GM23338 (cell line): ENCODE results near the gene CYB561D2. TPM values are rescaled to one million over a fixed set of nuclear protein-coding genes. Genes with fewer than 3 reads are reported as not detected.
A peak's percentile ranks its signal among the peaks of the same experiment; 100 is the strongest.

ENCODE experiments used
- ATAC-seq: fragments of 200-7000 bp; cut with Tn5 transposase; 3 replicates; pipeline ENCODE4 v1.9.1; 2020
- DNase-seq: peaks from one replicate; pipeline ENCODE4 v3.0.0-alpha.2; 2015; ENCODE audit warnings: low spot score
- H2AFZ ChIP-seq: fragments of 200-600 bp; sonication (generic); 2 replicates; pipeline ENCODE4 v1.8.0; 2016; ENCODE audit warnings: antibody characterized with exemption, mild to moderate bottlenecking, moderate library complexity
- H3F3A ChIP-seq: fragments of 200-600 bp; sonication (generic); replicated peaks from 2 replicates; pipeline ENCODE4 v1.8.0; 2017; ENCODE audit warnings: antibody characterized with exemption, mixed run types, low read depth
- H3K27ac ChIP-seq: fragments of 200-600 bp; sonication (generic); 2 replicates; pipeline ENCODE4 v1.6.1; 2016; ENCODE audit warnings: low read depth
- H3K27me3 ChIP-seq: fragments of 200-600 bp; sonication (generic); 2 replicates; pipeline ENCODE4 v1.8.0; 2016; ENCODE audit warnings: mild to moderate bottlenecking, mixed run types, moderate library complexity; ENCODE audit not compliant: insufficient read depth
- H3K36me3 ChIP-seq: fragments of 200-600 bp; sonication (generic); 2 replicates; pipeline ENCODE4 v1.8.0; 2016; ENCODE audit warnings: mild to moderate bottlenecking; ENCODE audit not compliant: insufficient read depth
- H3K4me1 ChIP-seq: fragments of 200-600 bp; sonication (generic); 2 replicates; pipeline ENCODE4 v1.8.0; 2016; ENCODE audit warnings: mild to moderate bottlenecking, moderate library complexity; ENCODE audit not compliant: insufficient read depth
- H3K4me2 ChIP-seq: fragments of 200-600 bp; sonication (generic); 2 replicates; pipeline ENCODE4 v1.7.1; 2017; ENCODE audit warnings: mixed run types
- H3K4me3 ChIP-seq: fragments of 200-600 bp; sonication (generic); 2 replicates; pipeline ENCODE4 v1.6.1; 2016; ENCODE audit warnings: mixed run types
- H3K79me2 ChIP-seq: fragments of 200-600 bp; sonication (generic); replicated peaks from 2 replicates; pipeline ENCODE4 v1.8.0; 2017; ENCODE audit warnings: mild to moderate bottlenecking; ENCODE audit not compliant: insufficient read depth
- H3K9me2 ChIP-seq: fragments of 200-600 bp; sonication (generic); 2 replicates; pipeline ENCODE4 v1.8.0; 2017; ENCODE audit not compliant: insufficient read depth
- H4K20me1 ChIP-seq: fragments of 200-600 bp; sonication (generic); replicated peaks from 2 replicates; pipeline ENCODE4 v1.8.0; 2017; ENCODE audit warnings: mild to moderate bottlenecking; ENCODE audit not compliant: insufficient read depth
- H3K27ac Mint-ChIP-seq: 2 replicates; pipeline ENCODE4 v1.8.0; 2020; ENCODE audit warnings: inconsistent platforms, mild to moderate bottlenecking, moderate library complexity, mixed read lengths
- H3K27me3 Mint-ChIP-seq: 3 replicates; pipeline ENCODE4 v1.8.0; 2022; ENCODE audit warnings: low read depth, mild to moderate bottlenecking, moderate library complexity, mixed read lengths, inconsistent platforms; ENCODE audit not compliant: insufficient read depth, poor library complexity
- H3K36me3 Mint-ChIP-seq: 3 replicates; pipeline ENCODE4 v1.8.0; 2021; ENCODE audit warnings: low read depth, mild to moderate bottlenecking, inconsistent platforms, moderate library complexity, mixed read lengths
- H3K4me1 Mint-ChIP-seq: 3 replicates; pipeline ENCODE4 v1.8.0; 2020; ENCODE audit warnings: mild to moderate bottlenecking, inconsistent platforms, mixed read lengths
- H3K4me3 Mint-ChIP-seq: 3 replicates; pipeline ENCODE4 v1.8.0; 2021; ENCODE audit warnings: moderate library complexity, mild to moderate bottlenecking, inconsistent platforms, mixed read lengths
- H3K9me3 Mint-ChIP-seq: 3 replicates; pipeline ENCODE4 v1.8.0; 2020; ENCODE audit warnings: moderate library complexity, mild to moderate bottlenecking, inconsistent platforms, mixed read lengths
- CREB1 ChIP-seq: fragments of 250-450 bp; sonication (Bioruptor Pico); IDR thresholded peaks from 2 replicates; pipeline ENCODE4 v1.5.0; 2020; ENCODE audit warnings: low read depth, mild to moderate bottlenecking, moderate library complexity
- EZH2 ChIP-seq: fragments of 200-600 bp; sonication (generic); IDR thresholded peaks from one replicate; pipeline ENCODE4 v1.8.0; 2017; ENCODE audit warnings: antibody characterized with exemption, mild to moderate bottlenecking, low read depth; ENCODE audit not compliant: unreplicated experiment
- EZH2phosphoT487 ChIP-seq: fragments of 200-600 bp; sonication (generic); IDR thresholded peaks from one replicate; pipeline ENCODE4 v1.8.1; 2018; ENCODE audit warnings: antibody characterized with exemption; ENCODE audit not compliant: unreplicated experiment
- JUNB ChIP-seq: IDR thresholded peaks from one replicate; pipeline ENCODE4 v1.6.1; 2016; ENCODE audit warnings: antibody characterized with exemption; ENCODE audit not compliant: unreplicated experiment
- NANOG ChIP-seq: IDR thresholded peaks from 2 replicates; pipeline ENCODE4 v1.6.1; 2016; ENCODE audit warnings: antibody characterized with exemption, borderline replicate concordance
- POLR2AphosphoS5 ChIP-seq: IDR thresholded peaks from 2 replicates; pipeline ENCODE4 v1.6.1; 2016; ENCODE audit warnings: antibody characterized with exemption, low read depth
- STAT1 ChIP-seq: IDR thresholded peaks from one replicate; pipeline ENCODE4 v1.6.1; 2016; ENCODE audit warnings: antibody characterized with exemption; ENCODE audit not compliant: unreplicated experiment
- ZNF114 ChIP-seq: fragments of 250-450 bp; sonication (Bioruptor Pico); IDR thresholded peaks from 2 replicates; pipeline ENCODE4 v1.5.0; 2020; ENCODE audit warnings: mild to moderate bottlenecking, moderate library complexity
- ZNF331 ChIP-seq: fragments of 250-450 bp; sonication (Bioruptor Pico); IDR thresholded peaks from 2 replicates; pipeline ENCODE4 v1.5.0; 2020; ENCODE audit warnings: low read depth, mild to moderate bottlenecking, moderate library complexity
- polyA plus RNA-seq: library from polyadenylated mRNA; unstranded; fragments of >200 nt; fragmentation: Nextera tagmentation; extraction: Ambion mirVana; gene quantifications from 2 replicates; pipeline ENCODE4 v1.2.1, GENCODE V29; 2016
- total RNA-seq: library from RNA; depleted of rRNA; stranded (reverse); fragments of >200 nt; shearing (Covaris generic); gene quantifications from 2 replicates; pipeline ENCODE4 v1.2.3, GENCODE V29; 2014
- TF ChIP-seq, protein P1 (sequence below), 2 experiments: fragments of 200-600 bp in 1 of 2; sonication (generic) in 1 of 2; conservative IDR thresholded peaks; 2 replicates each; pipeline versions ENCODE4 v1.5.1 to v1.6.1; 2016 to 2017; ENCODE audit warnings: antibody characterized with exemption in 2 of 2, low read depth in 2 of 2, mild to moderate bottlenecking in 2 of 2, moderate library complexity in 1 of 2
- TF ChIP-seq, protein P2 (sequence below): IDR thresholded peaks from 2 replicates; pipeline ENCODE4 v1.6.1; 2016; ENCODE audit warnings: antibody characterized with exemption
- TF ChIP-seq, protein P3 (sequence below): IDR thresholded peaks from one replicate; pipeline ENCODE4 v1.6.1; 2018; ENCODE audit warnings: antibody characterized with exemption; ENCODE audit not compliant: unreplicated experiment

Gene CYB561D2
- total and polyA plus RNA-seq, 2 experiments from 2014 or later, result 10.1 to 18.2 TPM

DNA sequence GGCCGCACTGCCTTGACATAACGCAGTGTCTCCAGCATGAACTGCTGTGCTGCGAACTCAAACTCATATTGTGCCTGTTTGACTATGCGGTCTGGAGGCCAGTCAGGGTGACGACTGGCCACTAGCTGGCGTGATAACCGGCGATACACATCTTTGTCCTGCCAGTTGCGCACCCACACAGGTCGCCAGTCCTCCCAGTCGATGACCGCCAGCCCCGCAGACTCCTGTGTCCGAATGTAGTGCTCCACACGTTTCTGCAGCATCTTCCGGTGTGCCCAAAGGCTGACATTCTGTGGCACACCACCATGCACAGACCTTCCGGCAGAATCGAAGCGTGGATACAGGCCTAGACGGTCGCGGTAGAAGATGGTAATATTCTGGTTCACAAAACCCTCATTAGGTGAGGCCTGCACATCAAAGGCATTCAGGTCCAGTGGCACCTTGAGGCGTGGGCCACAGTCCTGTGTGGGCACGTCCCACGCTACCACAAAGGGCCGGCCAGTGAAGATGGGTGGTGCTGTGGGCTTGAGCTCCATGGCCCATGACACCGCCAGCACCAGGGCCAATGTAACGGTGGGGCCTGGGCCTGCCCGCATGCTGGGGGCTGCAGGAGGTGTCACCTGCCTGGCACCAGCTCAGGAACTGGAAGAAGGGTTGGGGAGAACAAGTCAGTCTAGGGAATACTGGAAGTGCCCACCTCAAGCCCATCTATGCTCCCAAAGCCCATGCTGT, 30.6 kb upstream of the CYB561D2 start:
- Histone ChIP-seq H3K27ac (peak overlapping the region; percentile 100), H2AFZ (no peak overlapping the region), H3K4me3 (peak overlapping the region; percentile 97), H4K20me1 (peaks cover 5% of the 10 kb centered on the region; the same call in 1 of the 2 replicates), H3K4me2 (peak overlapping the region; percentile 99), H3K79me2 (peaks cover 26% of the 10 kb centered on the region), H3K4me1 (peaks cover 15% of the 10 kb centered on the region), H3F3A (peaks cover 20% of the 10 kb centered on the region; the same call in 1 of the 2 replicates), H3K36me3 (peaks cover 8% of the 10 kb centered on the region), H3K9me2 (no peaks in the 10 kb centered on the region), H3K27me3 (no peaks in the 10 kb centered on the region)
- 0 out of 2 replicates have a peak overlapping the region, but pooled peaks have one; percentile 82 for H3K27ac Mint-ChIP-seq
- H3K4me3 Mint-ChIP-seq, result peak overlapping the region; percentile 86
- peaks cover 15% of the 10 kb centered on the region for H3K27me3 Mint-ChIP-seq
- peaks cover 56% of the 10 kb centered on the region for H3K36me3 Mint-ChIP-seq
- peaks cover 43% of the 10 kb centered on the region for H3K4me1 Mint-ChIP-seq
- no peak; the same call in 1 of the 2 replicates for TF ChIP-seq POLR2AphosphoS5
- TF ChIP-seq, protein P1, sequence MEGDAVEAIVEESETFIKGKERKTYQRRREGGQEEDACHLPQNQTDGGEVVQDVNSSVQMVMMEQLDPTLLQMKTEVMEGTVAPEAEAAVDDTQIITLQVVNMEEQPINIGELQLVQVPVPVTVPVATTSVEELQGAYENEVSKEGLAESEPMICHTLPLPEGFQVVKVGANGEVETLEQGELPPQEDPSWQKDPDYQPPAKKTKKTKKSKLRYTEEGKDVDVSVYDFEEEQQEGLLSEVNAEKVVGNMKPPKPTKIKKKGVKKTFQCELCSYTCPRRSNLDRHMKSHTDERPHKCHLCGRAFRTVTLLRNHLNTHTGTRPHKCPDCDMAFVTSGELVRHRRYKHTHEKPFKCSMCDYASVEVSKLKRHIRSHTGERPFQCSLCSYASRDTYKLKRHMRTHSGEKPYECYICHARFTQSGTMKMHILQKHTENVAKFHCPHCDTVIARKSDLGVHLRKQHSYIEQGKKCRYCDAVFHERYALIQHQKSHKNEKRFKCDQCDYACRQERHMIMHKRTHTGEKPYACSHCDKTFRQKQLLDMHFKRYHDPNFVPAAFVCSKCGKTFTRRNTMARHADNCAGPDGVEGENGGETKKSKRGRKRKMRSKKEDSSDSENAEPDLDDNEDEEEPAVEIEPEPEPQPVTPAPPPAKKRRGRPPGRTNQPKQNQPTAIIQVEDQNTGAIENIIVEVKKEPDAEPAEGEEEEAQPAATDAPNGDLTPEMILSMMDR (conservative IDR thresholded peaks at IDR 0.05; ENCODE audit: low read depth in 2 of 2), result peak in 1 of 2 experiments; percentile 27; a peak in 2 of 4 replicates
- no peak for ATAC-seq
- no peaks in the 10 kb centered on the region for H3K9me3 Mint-ChIP-seq
- no peak for DNase-seq

DNA sequence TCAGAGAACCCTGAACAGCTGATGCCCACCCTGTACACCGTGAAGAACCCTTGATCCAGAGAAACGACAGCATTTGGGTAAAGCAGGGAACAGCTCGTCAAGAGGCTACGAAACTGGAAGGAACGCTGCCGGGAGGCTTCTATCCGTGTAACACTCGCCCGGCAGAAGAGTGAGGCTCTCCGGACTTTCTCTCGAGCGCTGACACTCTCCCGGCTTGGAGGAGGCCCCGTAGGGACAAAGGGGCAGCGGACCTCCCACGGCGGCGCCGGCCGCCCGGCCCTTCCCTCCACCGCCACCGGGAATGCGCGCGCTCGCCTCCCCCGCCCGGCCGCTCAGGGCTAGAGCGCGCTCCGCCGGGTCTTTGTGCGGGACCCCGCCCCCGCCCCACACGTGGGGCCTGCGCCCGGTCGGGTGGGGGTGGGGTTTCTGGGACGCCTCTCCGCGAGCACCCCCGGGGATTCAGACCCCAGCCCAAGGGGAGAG, 29.8 kb upstream of the CYB561D2 start:
- no peaks in the 10 kb centered on the region for H3K27me3 ChIP-seq
- H3K79me2 ChIP-seq, result peaks cover 26% of the 10 kb centered on the region
- H3K4me3 Mint-ChIP-seq, result peak overlapping the region; percentile 86
- no peaks in the 10 kb centered on the region for H3K9me3 Mint-ChIP-seq
- peaks cover 5% of the 10 kb centered on the region; the same call in 1 of the 2 replicates for H4K20me1 ChIP-seq
- peaks cover 51% of the 10 kb centered on the region for H3K36me3 Mint-ChIP-seq
- H3K4me2 ChIP-seq, result peak overlapping the region; percentile 99
- peak overlapping the region; percentile 82; the same call in 1 of the 2 replicates for H3K27ac Mint-ChIP-seq
- no peak overlapping the region for H2AFZ ChIP-seq
- H3K27me3 Mint-ChIP-seq, result peaks cover 11% of the 10 kb centered on the region
- H3K36me3 ChIP-seq, result peaks cover 8% of the 10 kb centered on the region
- ATAC-seq (peak; percentile 41), DNase-seq (peak; percentile 91)
- peaks cover 15% of the 10 kb centered on the region for H3K4me1 ChIP-seq
- H3K4me3 ChIP-seq, result peak overlapping the region; percentile 97
- H3K4me1 Mint-ChIP-seq, result peaks cover 43% of the 10 kb centered on the region
- peaks cover 20% of the 10 kb centered on the region; the same call in 1 of the 2 replicates for H3F3A ChIP-seq
- no peaks in the 10 kb centered on the region for H3K9me2 ChIP-seq
- H3K27ac ChIP-seq, result peak overlapping the region; percentile 100
- TF ChIP-seq NANOG, result no peak
- no peak for TF ChIP-seq ZNF331
- no peak for TF ChIP-seq EZH2
- TF ChIP-seq STAT1, result no peak
- no peak for TF ChIP-seq CREB1
- TF ChIP-seq POLR2AphosphoS5, result no peak
- TF ChIP-seq, protein P2, sequence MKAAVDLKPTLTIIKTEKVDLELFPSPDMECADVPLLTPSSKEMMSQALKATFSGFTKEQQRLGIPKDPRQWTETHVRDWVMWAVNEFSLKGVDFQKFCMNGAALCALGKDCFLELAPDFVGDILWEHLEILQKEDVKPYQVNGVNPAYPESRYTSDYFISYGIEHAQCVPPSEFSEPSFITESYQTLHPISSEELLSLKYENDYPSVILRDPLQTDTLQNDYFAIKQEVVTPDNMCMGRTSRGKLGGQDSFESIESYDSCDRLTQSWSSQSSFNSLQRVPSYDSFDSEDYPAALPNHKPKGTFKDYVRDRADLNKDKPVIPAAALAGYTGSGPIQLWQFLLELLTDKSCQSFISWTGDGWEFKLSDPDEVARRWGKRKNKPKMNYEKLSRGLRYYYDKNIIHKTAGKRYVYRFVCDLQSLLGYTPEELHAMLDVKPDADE, result no peak
- TF ChIP-seq ZNF114 (CRISPR knock-in tag), result no peak
- TF ChIP-seq, protein P3, sequence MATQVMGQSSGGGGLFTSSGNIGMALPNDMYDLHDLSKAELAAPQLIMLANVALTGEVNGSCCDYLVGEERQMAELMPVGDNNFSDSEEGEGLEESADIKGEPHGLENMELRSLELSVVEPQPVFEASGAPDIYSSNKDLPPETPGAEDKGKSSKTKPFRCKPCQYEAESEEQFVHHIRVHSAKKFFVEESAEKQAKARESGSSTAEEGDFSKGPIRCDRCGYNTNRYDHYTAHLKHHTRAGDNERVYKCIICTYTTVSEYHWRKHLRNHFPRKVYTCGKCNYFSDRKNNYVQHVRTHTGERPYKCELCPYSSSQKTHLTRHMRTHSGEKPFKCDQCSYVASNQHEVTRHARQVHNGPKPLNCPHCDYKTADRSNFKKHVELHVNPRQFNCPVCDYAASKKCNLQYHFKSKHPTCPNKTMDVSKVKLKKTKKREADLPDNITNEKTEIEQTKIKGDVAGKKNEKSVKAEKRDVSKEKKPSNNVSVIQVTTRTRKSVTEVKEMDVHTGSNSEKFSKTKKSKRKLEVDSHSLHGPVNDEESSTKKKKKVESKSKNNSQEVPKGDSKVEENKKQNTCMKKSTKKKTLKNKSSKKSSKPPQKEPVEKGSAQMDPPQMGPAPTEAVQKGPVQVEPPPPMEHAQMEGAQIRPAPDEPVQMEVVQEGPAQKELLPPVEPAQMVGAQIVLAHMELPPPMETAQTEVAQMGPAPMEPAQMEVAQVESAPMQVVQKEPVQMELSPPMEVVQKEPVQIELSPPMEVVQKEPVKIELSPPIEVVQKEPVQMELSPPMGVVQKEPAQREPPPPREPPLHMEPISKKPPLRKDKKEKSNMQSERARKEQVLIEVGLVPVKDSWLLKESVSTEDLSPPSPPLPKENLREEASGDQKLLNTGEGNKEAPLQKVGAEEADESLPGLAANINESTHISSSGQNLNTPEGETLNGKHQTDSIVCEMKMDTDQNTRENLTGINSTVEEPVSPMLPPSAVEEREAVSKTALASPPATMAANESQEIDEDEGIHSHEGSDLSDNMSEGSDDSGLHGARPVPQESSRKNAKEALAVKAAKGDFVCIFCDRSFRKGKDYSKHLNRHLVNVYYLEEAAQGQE, result no peak
- TF ChIP-seq EZH2phosphoT487, result no peak
- TF ChIP-seq, protein P1 (conservative IDR thresholded peaks at IDR 0.05; ENCODE audit: low read depth in 2 of 2), result no peak
- no peak for TF ChIP-seq JUNB
